ENCODE data around the gene UBL4A. TPM values are rescaled to one million over a fixed set of nuclear protein-coding genes. Genes with fewer than 3 reads are reported as not detected.

UBL4A gene
- polyA plus RNA-seq, 1 donor (not counting 4 experiments of a cell fraction or from before 2014, with no cell fraction given) = 15.2 TPM

- H3K9me1 ChIP-seq (ENCODE audit: control insufficient read depth, extremely low read depth, insufficient read depth, low read length) = no peaks in the 10 kb centered on the region
- H3K4me1 ChIP-seq (ENCODE audit: control insufficient read depth, extremely low read depth, insufficient read depth, low read length) = no peaks in the 10 kb centered on the region
- no peak overlapping the region for H2AFZ ChIP-seq (ENCODE audit: control insufficient read depth, low read length)
- no peaks in the 10 kb centered on the region for H3K79me2 ChIP-seq (ENCODE audit: control insufficient read depth, insufficient read depth, low read length)
- peaks cover 3% of the 10 kb centered on the region for H3K9me3 ChIP-seq (ENCODE audit: control insufficient read depth, low read depth, low read length)
- H3K36me3 ChIP-seq (ENCODE audit: control insufficient read depth in 2 of 2, extremely low read depth in 1 of 2, insufficient read depth in 2 of 2, low read length in 2 of 2) = no peaks in the 10 kb centered on the region
- no peaks in the 10 kb centered on the region for H3K27me3 ChIP-seq (ENCODE audit: control insufficient read depth, extremely low read depth, insufficient read depth, low read length)
- no peaks in the 10 kb centered on the region for H4K20me1 ChIP-seq (ENCODE audit: control insufficient read depth, extremely low read depth, insufficient read depth, low read length)
- dilution Hi-C loops (cut with MboI; ENCODE audit: extremely low pct_ligation_motif_present, low sequenced_read_pairs) = no loop called here
- no peak overlapping the region for H3K27ac ChIP-seq (ENCODE audit: control insufficient read depth, insufficient read depth, low read length)
- no peak overlapping the region for H3K4me3 ChIP-seq (ENCODE audit: control insufficient read depth in 2 of 3, extremely low read depth in 1 of 3, insufficient read depth in 2 of 3, low read depth in 1 of 3, low read length in 3 of 3)
- FAIRE-seq (no peak), DNase-seq (ENCODE audit: low read depth, low spot score) (no peak)
- no peak overlapping the region for H3K9ac ChIP-seq (ENCODE audit: control insufficient read depth, extremely low read depth, insufficient read depth, low read length)
- no peak overlapping the region for H3K4me2 ChIP-seq (ENCODE audit: control insufficient read depth, extremely low read depth, insufficient read depth, low read depth, low read length)
- TF ChIP-seq CTCF (optimal IDR thresholded peaks at IDR 0.05 in 1 of 3, IDR thresholded peaks at IDR 0.05 in 1 of 3, conservative IDR thresholded peaks at IDR 0.05 in 1 of 3; ENCODE audit: extremely low read depth in 1 of 3, insufficient read depth in 2 of 3, low read length in 3 of 3) (no peak), EZH2 (IDR thresholded peaks at IDR 0.05; ENCODE audit: low read length) (no peak)
Observed at GRCh38 chrX:154508384-154508745, 21.9 kb upstream of the UBL4A start.

GRCh38 chrX:154507673-154508383, 21.4 kb upstream of the UBL4A start:
- dilution Hi-C loops (cut with MboI; ENCODE audit: extremely low pct_ligation_motif_present, low sequenced_read_pairs) = no loop called here
- Histone ChIP-seq H3K9me3 (ENCODE audit: control insufficient read depth, low read depth, low read length) (peaks cover 3% of the 10 kb centered on the region), H3K4me1 (ENCODE audit: control insufficient read depth, extremely low read depth, insufficient read depth, low read length) (no peaks in the 10 kb centered on the region), H3K27me3 (ENCODE audit: control insufficient read depth, extremely low read depth, insufficient read depth, low read length) (no peaks in the 10 kb centered on the region), H3K36me3 (ENCODE audit: control insufficient read depth in 2 of 2, extremely low read depth in 1 of 2, insufficient read depth in 2 of 2, low read length in 2 of 2) (no peaks in the 10 kb centered on the region), H3K4me2 (ENCODE audit: control insufficient read depth, extremely low read depth, insufficient read depth, low read depth, low read length) (no peak overlapping the region), H3K4me3 (ENCODE audit: control insufficient read depth in 2 of 3, extremely low read depth in 1 of 3, insufficient read depth in 2 of 3, low read depth in 1 of 3, low read length in 3 of 3) (no peak overlapping the region), H2AFZ (ENCODE audit: control insufficient read depth, low read length) (no peak overlapping the region), H3K27ac (ENCODE audit: control insufficient read depth, insufficient read depth, low read length) (no peak overlapping the region), H3K79me2 (ENCODE audit: control insufficient read depth, insufficient read depth, low read length) (no peaks in the 10 kb centered on the region), H3K9ac (ENCODE audit: control insufficient read depth, extremely low read depth, insufficient read depth, low read length) (no peak overlapping the region), H4K20me1 (ENCODE audit: control insufficient read depth, extremely low read depth, insufficient read depth, low read length) (no peaks in the 10 kb centered on the region), H3K9me1 (ENCODE audit: control insufficient read depth, extremely low read depth, insufficient read depth, low read length) (no peaks in the 10 kb centered on the region)
- FAIRE-seq = no peak
- TF ChIP-seq EZH2 (IDR thresholded peaks at IDR 0.05; ENCODE audit: low read length) (no peak), CTCF (optimal IDR thresholded peaks at IDR 0.05 in 1 of 3, IDR thresholded peaks at IDR 0.05 in 1 of 3, conservative IDR thresholded peaks at IDR 0.05 in 1 of 3; ENCODE audit: extremely low read depth in 1 of 3, insufficient read depth in 2 of 3, low read length in 3 of 3) (no peak)
- no peak for DNase-seq (ENCODE audit: low read depth, low spot score)

Measured in keratinocyte (primary cell).